ENCODE measurements around the gene HEXD. TPM values are rescaled to one million over a fixed set of nuclear protein-coding genes. Genes with fewer than 3 reads are reported as not detected.
"Not testable (repeated sequence)": the region's sequence is repeated elsewhere in the genome, so short reads cannot be mapped to it uniquely, and the experiment has no call there.

Gene HEXD
- total and polyA plus RNA-seq, 10 of the 15 experiments (the other 5 are each of a cell fraction or from before 2014, with no cell fraction given): 1.6 to 24.2 (median 7.0) TPM

DNA sequence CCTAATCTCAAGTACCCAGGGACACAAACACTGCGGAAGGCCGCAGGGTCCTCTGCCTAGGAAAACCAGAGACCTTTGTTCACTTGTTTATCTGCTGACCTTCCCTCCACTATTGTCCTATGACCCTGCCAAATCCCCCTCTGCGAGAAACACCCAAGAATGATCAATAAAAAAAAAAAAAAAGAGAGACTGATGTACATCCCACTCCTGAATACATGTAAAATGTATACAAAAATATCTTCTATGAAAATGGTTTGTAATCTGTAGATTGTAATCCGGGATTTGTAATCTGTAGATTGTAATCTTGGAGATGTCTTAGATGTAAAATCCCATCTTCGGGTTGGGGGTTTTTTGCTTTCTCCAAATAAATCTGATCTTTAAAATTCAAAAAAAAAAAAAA lies 40.9 kb upstream of the HEXD start:
- H3K4me3 ChIP-seq; in situ Hi-C loops (cut with MboI); H4K20me1 ChIP-seq (ENCODE audit: control insufficient read depth, insufficient read depth); DNase-seq (ENCODE audit: low read depth, low spot score); H3K27me3 ChIP-seq (replicated peaks in 1 of 2; ENCODE audit: control insufficient read depth in 2 of 2, insufficient read depth in 2 of 2, low read length in 1 of 2); H3K4me1 ChIP-seq (ENCODE audit: control insufficient read depth, insufficient read depth, low read length); CTCF ChIA-PET; H3K9ac ChIP-seq (ENCODE audit: control insufficient read depth, insufficient read depth, low read length); H3K79me2 ChIP-seq (ENCODE audit: control insufficient read depth, insufficient read depth, low read length); ATAC-seq; SMC1A ChIA-PET (ENCODE audit: uncharacterized antibody, unreplicated experiment); H3K9me3 ChIP-seq (replicated peaks; ENCODE audit: control insufficient read depth, insufficient read depth, low read length); H3K4me2 ChIP-seq (ENCODE audit: control insufficient read depth, insufficient read depth); BruUV-seq (replicated peaks); H3K36me3 ChIP-seq (ENCODE audit: control insufficient read depth in 2 of 2, insufficient read depth in 2 of 2, low read length in 1 of 2); RAD21 ChIA-PET (ENCODE audit: unreplicated experiment); POLR2A ChIA-PET; H2AFZ ChIP-seq (ENCODE audit: control insufficient read depth, low read depth, low read length); H3K27ac ChIP-seq (ENCODE audit: control insufficient read depth, insufficient read depth); FAIRE-seq; intact Hi-C loops (cut with micrococcal nuclease; ENCODE audit: unreplicated experiment): not testable (repeated sequence)
- 14% methylated on average over 2 of the region's 5 CpGs for WGBS (ENCODE audit: insufficient coverage, insufficient replicate concordance, low lambda C conversion rate, missing lambda C conversion rate)

GRCh38 chr17:82377924-82378740 lies 40.0 kb upstream of the HEXD start:
- Histone ChIP-seq H3K79me2 (ENCODE audit: control insufficient read depth, insufficient read depth, low read length) (no peaks in the 10 kb centered on the region), H2AFZ (ENCODE audit: control insufficient read depth, low read depth, low read length) (no peak overlapping the region), H3K4me3 (no peak overlapping the region), H3K4me1 (ENCODE audit: control insufficient read depth, insufficient read depth, low read length) (no peaks in the 10 kb centered on the region; the same call in 1 of the 2 replicates), H3K9ac (ENCODE audit: control insufficient read depth, insufficient read depth, low read length) (no peak overlapping the region), H3K27me3 (replicated peaks in 1 of 2; ENCODE audit: control insufficient read depth in 2 of 2, insufficient read depth in 2 of 2, low read length in 1 of 2) (no peaks in the 10 kb centered on the region; a peak in 2 of 4 replicates), H3K36me3 (ENCODE audit: control insufficient read depth in 2 of 2, insufficient read depth in 2 of 2, low read length in 1 of 2) (no peaks in the 10 kb centered on the region), H3K9me3 (replicated peaks; ENCODE audit: control insufficient read depth, insufficient read depth, low read length) (no peaks in the 10 kb centered on the region), H3K4me2 (ENCODE audit: control insufficient read depth, insufficient read depth) (no peak overlapping the region), H3K27ac (ENCODE audit: control insufficient read depth, insufficient read depth) (no peak overlapping the region), H4K20me1 (ENCODE audit: control insufficient read depth, insufficient read depth) (no peaks in the 10 kb centered on the region)
- intact Hi-C loops (cut with micrococcal nuclease; ENCODE audit: unreplicated experiment) (no loop called here), in situ Hi-C loops (cut with MboI) (no loop called here)
- WGBS (ENCODE audit: insufficient coverage, insufficient replicate concordance, low lambda C conversion rate, missing lambda C conversion rate): 58% methylated on average over 31 of the region's 31 CpGs
- no peak for ATAC-seq
- no TSS peak for BruUV-seq (replicated peaks)
- no peak for DNase-seq (ENCODE audit: low read depth, low spot score)
- ChIA-PET RAD21 (ENCODE audit: unreplicated experiment) (no interaction called here), SMC1A (ENCODE audit: uncharacterized antibody, unreplicated experiment) (no interaction called here), CTCF (no interaction called here), POLR2A (no interaction called here)
- FAIRE-seq: no peak
- TF ChIP-seq CBFB (IDR thresholded peaks at IDR 0.05; ENCODE audit: low read depth): no peak
- TF ChIP-seq, protein P1, sequence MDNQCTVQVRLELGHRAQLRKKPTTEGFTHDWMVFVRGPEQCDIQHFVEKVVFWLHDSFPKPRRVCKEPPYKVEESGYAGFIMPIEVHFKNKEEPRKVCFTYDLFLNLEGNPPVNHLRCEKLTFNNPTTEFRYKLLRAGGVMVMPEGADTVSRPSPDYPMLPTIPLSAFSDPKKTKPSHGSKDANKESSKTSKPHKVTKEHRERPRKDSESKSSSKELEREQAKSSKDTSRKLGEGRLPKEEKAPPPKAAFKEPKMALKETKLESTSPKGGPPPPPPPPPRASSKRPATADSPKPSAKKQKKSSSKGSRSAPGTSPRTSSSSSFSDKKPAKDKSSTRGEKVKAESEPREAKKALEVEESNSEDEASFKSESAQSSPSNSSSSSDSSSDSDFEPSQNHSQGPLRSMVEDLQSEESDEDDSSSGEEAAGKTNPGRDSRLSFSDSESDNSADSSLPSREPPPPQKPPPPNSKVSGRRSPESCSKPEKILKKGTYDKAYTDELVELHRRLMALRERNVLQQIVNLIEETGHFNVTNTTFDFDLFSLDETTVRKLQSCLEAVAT (IDR thresholded peaks at IDR 0.05): no peak
- TF ChIP-seq SMC3 (IDR thresholded peaks at IDR 0.05; ENCODE audit: borderline replicate concordance, low read length): no peak
- TF ChIP-seq, protein P2, sequence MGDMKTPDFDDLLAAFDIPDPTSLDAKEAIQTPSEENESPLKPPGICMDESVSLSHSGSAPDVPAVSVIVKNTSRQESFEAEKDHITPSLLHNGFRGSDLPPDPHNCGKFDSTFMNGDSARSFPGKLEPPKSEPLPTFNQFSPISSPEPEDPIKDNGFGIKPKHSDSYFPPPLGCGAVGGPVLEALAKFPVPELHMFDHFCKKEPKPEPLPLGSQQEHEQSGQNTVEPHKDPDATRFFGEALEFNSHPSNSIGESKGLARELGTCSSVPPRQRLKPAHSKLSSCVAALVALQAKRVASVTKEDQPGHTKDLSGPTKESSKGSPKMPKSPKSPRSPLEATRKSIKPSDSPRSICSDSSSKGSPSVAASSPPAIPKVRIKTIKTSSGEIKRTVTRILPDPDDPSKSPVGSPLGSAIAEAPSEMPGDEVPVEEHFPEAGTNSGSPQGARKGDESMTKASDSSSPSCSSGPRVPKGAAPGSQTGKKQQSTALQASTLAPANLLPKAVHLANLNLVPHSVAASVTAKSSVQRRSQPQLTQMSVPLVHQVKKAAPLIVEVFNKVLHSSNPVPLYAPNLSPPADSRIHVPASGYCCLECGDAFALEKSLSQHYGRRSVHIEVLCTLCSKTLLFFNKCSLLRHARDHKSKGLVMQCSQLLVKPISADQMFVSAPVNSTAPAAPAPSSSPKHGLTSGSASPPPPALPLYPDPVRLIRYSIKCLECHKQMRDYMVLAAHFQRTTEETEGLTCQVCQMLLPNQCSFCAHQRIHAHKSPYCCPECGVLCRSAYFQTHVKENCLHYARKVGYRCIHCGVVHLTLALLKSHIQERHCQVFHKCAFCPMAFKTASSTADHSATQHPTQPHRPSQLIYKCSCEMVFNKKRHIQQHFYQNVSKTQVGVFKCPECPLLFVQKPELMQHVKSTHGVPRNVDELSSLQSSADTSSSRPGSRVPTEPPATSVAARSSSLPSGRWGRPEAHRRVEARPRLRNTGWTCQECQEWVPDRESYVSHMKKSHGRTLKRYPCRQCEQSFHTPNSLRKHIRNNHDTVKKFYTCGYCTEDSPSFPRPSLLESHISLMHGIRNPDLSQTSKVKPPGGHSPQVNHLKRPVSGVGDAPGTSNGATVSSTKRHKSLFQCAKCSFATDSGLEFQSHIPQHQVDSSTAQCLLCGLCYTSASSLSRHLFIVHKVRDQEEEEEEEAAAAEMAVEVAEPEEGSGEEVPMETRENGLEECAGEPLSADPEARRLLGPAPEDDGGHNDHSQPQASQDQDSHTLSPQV (IDR thresholded peaks at IDR 0.05): no peak
- TF ChIP-seq USF2 (IDR thresholded peaks at IDR 0.05; ENCODE audit: borderline replicate concordance, low read depth, low read length): no peak
- TF ChIP-seq, protein P3, sequence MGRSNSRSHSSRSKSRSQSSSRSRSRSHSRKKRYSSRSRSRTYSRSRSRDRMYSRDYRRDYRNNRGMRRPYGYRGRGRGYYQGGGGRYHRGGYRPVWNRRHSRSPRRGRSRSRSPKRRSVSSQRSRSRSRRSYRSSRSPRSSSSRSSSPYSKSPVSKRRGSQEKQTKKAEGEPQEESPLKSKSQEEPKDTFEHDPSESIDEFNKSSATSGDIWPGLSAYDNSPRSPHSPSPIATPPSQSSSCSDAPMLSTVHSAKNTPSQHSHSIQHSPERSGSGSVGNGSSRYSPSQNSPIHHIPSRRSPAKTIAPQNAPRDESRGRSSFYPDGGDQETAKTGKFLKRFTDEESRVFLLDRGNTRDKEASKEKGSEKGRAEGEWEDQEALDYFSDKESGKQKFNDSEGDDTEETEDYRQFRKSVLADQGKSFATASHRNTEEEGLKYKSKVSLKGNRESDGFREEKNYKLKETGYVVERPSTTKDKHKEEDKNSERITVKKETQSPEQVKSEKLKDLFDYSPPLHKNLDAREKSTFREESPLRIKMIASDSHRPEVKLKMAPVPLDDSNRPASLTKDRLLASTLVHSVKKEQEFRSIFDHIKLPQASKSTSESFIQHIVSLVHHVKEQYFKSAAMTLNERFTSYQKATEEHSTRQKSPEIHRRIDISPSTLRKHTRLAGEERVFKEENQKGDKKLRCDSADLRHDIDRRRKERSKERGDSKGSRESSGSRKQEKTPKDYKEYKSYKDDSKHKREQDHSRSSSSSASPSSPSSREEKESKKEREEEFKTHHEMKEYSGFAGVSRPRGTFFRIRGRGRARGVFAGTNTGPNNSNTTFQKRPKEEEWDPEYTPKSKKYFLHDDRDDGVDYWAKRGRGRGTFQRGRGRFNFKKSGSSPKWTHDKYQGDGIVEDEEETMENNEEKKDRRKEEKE (IDR thresholded peaks at IDR 0.05): no peak

All from GM12878 (cell line).